ENCODE results near the gene DYNC2H1.

Gene DYNC2H1

GRCh38 chr11:103257360-103257759 is 148.1 kb downstream of the DYNC2H1 start:
- no peak overlapping the region for H3K4me3 ChIP-seq (replicated peaks; ENCODE audit: low read depth, low read length)
- TF ChIP-seq CTCF (IDR thresholded peaks at IDR 0.05; ENCODE audit: insufficient read depth, low read length, poor library complexity, severe bottlenecking), result no peak
- H3K36me3 ChIP-seq (ENCODE audit: control insufficient read depth, insufficient read depth, low read length), result no peaks in the 10 kb centered on the region
- no peaks in the 10 kb centered on the region for H3K27me3 ChIP-seq (replicated peaks; ENCODE audit: control insufficient read depth, insufficient read depth, low read length)
- no peak for DNase-seq (ENCODE audit: extremely low read depth, insufficient read length)

DNA sequence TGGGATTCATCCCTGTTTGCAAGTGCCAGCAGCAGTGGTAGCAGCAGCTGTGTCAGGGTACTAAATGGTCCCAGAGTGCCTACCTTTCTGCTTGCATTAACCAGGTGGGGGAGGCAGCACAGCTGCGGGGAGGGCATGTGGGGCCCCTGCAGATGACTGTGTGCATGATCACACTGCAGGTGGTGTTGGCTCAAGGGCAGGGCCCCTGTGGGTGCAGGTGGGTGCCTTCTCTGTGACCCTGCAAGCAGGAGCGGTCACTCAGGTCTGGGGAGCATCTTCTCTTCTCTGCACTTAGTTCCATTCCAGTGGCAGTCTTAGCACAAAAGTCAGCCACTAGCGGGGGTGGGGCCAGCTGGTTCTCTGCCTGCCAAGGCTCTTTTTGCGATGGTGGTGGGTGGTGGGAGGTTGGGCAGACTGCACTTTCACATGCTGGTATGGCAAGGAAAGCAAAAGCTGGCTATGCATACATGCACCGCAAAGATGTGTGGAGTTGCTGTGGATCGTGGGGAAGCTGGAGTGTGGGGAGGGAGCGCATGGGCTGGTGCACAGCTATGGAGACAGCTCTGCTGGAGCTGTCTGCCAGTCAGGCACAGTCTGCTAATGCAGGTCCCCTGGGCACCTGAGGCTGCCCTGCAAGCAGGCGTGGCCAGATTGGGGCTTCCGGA is 157.1 kb downstream of the DYNC2H1 start:
- Histone ChIP-seq H3K4me3 (replicated peaks; ENCODE audit: low read depth, low read length) (no peak overlapping the region), H3K27me3 (replicated peaks; ENCODE audit: control insufficient read depth, insufficient read depth, low read length) (no peaks in the 10 kb centered on the region), H3K36me3 (ENCODE audit: control insufficient read depth, insufficient read depth, low read length) (no peaks in the 10 kb centered on the region)
- no peak for DNase-seq (ENCODE audit: extremely low read depth, insufficient read length)
- TF ChIP-seq CTCF (IDR thresholded peaks at IDR 0.05; ENCODE audit: insufficient read depth, low read length, poor library complexity, severe bottlenecking), result no peak

GRCh38 chr11:103272876-103273275 is 163.7 kb downstream of the DYNC2H1 start:
- Histone ChIP-seq H3K36me3 (ENCODE audit: control insufficient read depth, insufficient read depth, low read length) (no peaks in the 10 kb centered on the region), H3K4me3 (replicated peaks; ENCODE audit: low read depth, low read length) (no peak overlapping the region), H3K27me3 (replicated peaks; ENCODE audit: control insufficient read depth, insufficient read depth, low read length) (no peaks in the 10 kb centered on the region)
- no peak for DNase-seq (ENCODE audit: extremely low read depth, insufficient read length)
- TF ChIP-seq CTCF (IDR thresholded peaks at IDR 0.05; ENCODE audit: insufficient read depth, low read length, poor library complexity, severe bottlenecking), result no peak

DNA sequence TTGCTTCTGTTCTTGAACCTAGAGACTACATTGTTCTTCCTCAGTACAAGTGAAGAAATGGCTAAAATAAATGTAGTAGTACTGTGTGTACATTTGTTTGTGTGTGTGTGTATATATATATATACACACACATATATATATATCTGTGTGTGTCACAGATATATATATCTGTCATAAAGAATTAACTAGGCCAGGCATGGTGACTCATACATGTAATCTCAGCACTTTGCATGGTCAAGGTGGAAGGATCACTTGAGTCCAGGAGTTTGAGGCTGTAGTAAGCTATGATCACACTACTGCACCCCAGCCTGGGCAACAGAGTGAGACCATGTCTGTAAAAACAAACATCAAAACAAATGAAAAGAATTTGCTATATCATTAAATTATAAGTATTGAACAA is 164.8 kb downstream of the DYNC2H1 start:
- no peak for DNase-seq (ENCODE audit: extremely low read depth, insufficient read length)
- no peaks in the 10 kb centered on the region for H3K36me3 ChIP-seq (ENCODE audit: control insufficient read depth, insufficient read depth, low read length)
- no peak for TF ChIP-seq CTCF (IDR thresholded peaks at IDR 0.05; ENCODE audit: insufficient read depth, low read length, poor library complexity, severe bottlenecking)
- H3K4me3 ChIP-seq (replicated peaks; ENCODE audit: low read depth, low read length), result no peak overlapping the region
- no peaks in the 10 kb centered on the region for H3K27me3 ChIP-seq (replicated peaks; ENCODE audit: control insufficient read depth, insufficient read depth, low read length)

DNA sequence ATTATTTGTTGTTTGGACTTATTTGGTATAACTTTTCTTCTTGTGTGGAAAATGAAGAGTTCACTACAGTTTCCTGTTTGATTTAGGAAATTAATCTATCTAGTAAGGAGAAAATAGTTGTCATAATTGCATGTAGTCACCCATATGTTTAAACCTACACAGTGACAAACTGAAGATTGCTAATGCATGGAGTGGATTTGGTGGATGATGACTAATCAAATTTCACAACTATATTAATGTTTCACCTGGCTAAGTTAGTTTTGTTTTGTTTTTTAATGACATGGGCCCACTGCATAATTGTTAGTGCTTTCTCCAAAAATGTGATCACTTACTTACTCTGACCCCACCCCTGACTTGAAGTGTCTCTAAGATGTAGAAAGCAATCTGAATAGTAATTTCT is 170.6 kb downstream of the DYNC2H1 start:
- DNase-seq (ENCODE audit: extremely low read depth, insufficient read length), result no peak

More for the DNA sequence above, 170.6 kb downstream of the DYNC2H1 start:
- no peak for TF ChIP-seq CTCF (IDR thresholded peaks at IDR 0.05; ENCODE audit: insufficient read depth, low read length, poor library complexity, severe bottlenecking)
- H3K27me3 ChIP-seq (replicated peaks; ENCODE audit: control insufficient read depth, insufficient read depth, low read length), result no peaks in the 10 kb centered on the region
- H3K4me3 ChIP-seq (replicated peaks; ENCODE audit: low read depth, low read length), result no peak overlapping the region
- H3K36me3 ChIP-seq (ENCODE audit: control insufficient read depth, insufficient read depth, low read length), result no peaks in the 10 kb centered on the region

All from GM06990 (cell line).